Measurements from ENCODE around the gene HEXA.

HEXA gene

DNA sequence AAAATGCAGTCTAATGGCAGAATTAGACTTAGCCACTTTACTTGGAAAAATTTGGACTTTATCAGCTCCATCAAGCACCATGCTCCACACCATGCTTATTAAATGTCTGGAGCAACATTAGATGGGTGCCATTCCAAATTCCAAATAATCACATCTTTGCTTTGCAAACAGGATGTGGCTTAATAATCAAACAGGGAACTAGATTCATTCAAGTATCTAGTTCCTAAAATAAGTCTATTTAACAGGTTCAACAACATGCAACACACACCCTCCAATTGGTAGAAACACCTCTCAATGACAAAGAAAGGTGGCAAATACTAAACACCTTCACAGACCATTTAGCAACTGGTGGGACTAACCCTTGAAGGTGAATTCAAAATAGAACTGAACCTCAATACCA is 3.5 kb downstream of the HEXA start:
- H3K9ac ChIP-seq = no peak overlapping the region
- no peaks in the 10 kb centered on the region for H4K20me1 ChIP-seq (ENCODE audit: insufficient read depth)
- H3K27ac ChIP-seq = no peak overlapping the region
- no peak overlapping the region for H3K4me2 ChIP-seq
- H3K27me3 ChIP-seq (ENCODE audit: insufficient read depth, low read depth) = no peaks in the 10 kb centered on the region
- 0 out of 2 replicates have a peak, but pooled peaks cover 3% of the 10 kb centered on the region for H3K36me3 ChIP-seq (ENCODE audit: insufficient read depth)
- TF ChIP-seq, protein P1, sequence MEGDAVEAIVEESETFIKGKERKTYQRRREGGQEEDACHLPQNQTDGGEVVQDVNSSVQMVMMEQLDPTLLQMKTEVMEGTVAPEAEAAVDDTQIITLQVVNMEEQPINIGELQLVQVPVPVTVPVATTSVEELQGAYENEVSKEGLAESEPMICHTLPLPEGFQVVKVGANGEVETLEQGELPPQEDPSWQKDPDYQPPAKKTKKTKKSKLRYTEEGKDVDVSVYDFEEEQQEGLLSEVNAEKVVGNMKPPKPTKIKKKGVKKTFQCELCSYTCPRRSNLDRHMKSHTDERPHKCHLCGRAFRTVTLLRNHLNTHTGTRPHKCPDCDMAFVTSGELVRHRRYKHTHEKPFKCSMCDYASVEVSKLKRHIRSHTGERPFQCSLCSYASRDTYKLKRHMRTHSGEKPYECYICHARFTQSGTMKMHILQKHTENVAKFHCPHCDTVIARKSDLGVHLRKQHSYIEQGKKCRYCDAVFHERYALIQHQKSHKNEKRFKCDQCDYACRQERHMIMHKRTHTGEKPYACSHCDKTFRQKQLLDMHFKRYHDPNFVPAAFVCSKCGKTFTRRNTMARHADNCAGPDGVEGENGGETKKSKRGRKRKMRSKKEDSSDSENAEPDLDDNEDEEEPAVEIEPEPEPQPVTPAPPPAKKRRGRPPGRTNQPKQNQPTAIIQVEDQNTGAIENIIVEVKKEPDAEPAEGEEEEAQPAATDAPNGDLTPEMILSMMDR (conservative IDR thresholded peaks at IDR 0.05; ENCODE audit: low read depth, low read length) = no peak
- H3K4me3 ChIP-seq (IDR thresholded peaks at IDR 0.05; ENCODE audit: insufficient read depth, low read depth, low read length) = no peak overlapping the region
- H3K4me1 ChIP-seq (ENCODE audit: low read depth, poor library complexity, severe bottlenecking) = peaks cover 16% of the 10 kb centered on the region
- peaks cover 19% of the 10 kb centered on the region for H3K79me2 ChIP-seq (ENCODE audit: insufficient read depth, low read depth)
- H2AFZ ChIP-seq (ENCODE audit: low read depth) = no peak overlapping the region

DNA sequence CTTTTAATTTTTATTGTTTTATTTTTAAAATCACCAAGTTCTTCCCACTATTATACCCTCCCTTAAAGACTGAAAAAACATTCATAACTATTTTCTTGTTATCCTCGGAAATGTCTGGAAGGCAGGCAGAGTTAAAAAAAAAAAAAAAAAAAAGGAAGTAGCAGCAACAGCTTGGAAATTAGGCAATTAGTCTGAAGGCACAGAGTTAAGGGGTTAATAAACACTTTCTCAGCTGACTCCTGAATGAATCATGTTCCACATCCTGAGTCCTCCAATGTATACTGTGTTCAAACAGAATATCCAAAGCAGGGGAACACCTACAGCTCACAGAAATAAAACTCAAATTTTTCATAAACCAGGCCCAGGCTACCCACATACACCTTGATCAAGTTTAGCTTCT is 5.8 kb downstream of the HEXA start:
- TF ChIP-seq, protein P1 (conservative IDR thresholded peaks at IDR 0.05; ENCODE audit: low read depth, low read length) = no peak
- Histone ChIP-seq H3K36me3 (ENCODE audit: insufficient read depth) (0 out of 2 replicates have a peak, but pooled peaks cover 3% of the 10 kb centered on the region), H4K20me1 (ENCODE audit: insufficient read depth) (no peaks in the 10 kb centered on the region), H3K27me3 (ENCODE audit: insufficient read depth, low read depth) (no peaks in the 10 kb centered on the region), H3K4me2 (no peak overlapping the region), H2AFZ (ENCODE audit: low read depth) (no peak overlapping the region), H3K9ac (no peak overlapping the region), H3K79me2 (ENCODE audit: insufficient read depth, low read depth) (peaks cover 11% of the 10 kb centered on the region), H3K27ac (no peak overlapping the region), H3K4me1 (ENCODE audit: low read depth, poor library complexity, severe bottlenecking) (peaks cover 5% of the 10 kb centered on the region), H3K4me3 (IDR thresholded peaks at IDR 0.05; ENCODE audit: insufficient read depth, low read depth, low read length) (no peak overlapping the region)

DNA sequence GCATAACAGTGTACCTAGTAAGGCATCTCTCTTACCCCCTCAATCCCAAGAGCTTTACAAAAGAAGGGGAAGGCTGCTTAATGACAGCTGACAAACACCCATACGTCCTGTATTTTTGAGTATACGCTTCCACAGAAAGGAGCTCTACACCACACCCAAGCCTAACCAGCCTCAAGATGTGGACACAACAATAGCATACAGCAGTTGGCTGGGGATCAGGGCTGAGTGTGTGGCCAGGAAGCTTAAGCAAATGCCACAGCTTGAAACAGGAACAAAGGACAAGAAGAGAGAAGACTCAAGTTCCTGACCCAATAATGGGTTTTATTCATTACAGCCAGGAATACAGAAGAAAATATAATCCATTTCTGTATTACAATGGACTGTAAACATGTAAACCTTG is 6.9 kb downstream of the HEXA start:
- H3K27me3 ChIP-seq (ENCODE audit: insufficient read depth, low read depth) = no peaks in the 10 kb centered on the region
- no peak overlapping the region for H3K4me3 ChIP-seq (IDR thresholded peaks at IDR 0.05; ENCODE audit: insufficient read depth, low read depth, low read length)
- H3K4me1 ChIP-seq (ENCODE audit: low read depth, poor library complexity, severe bottlenecking) = no peaks in the 10 kb centered on the region
- 0 out of 2 replicates have a peak, but pooled peaks cover 3% of the 10 kb centered on the region for H3K36me3 ChIP-seq (ENCODE audit: insufficient read depth)
- H4K20me1 ChIP-seq (ENCODE audit: insufficient read depth) = no peaks in the 10 kb centered on the region
- H3K4me2 ChIP-seq = no peak overlapping the region
- TF ChIP-seq, protein P1 (conservative IDR thresholded peaks at IDR 0.05; ENCODE audit: low read depth, low read length) = no peak
- 0 out of 2 replicates have a peak, but pooled peaks cover 6% of the 10 kb centered on the region for H3K79me2 ChIP-seq (ENCODE audit: insufficient read depth, low read depth)
- no peak overlapping the region for H3K27ac ChIP-seq
- no peak overlapping the region for H3K9ac ChIP-seq
- no peak overlapping the region for H2AFZ ChIP-seq (ENCODE audit: low read depth)

DNA sequence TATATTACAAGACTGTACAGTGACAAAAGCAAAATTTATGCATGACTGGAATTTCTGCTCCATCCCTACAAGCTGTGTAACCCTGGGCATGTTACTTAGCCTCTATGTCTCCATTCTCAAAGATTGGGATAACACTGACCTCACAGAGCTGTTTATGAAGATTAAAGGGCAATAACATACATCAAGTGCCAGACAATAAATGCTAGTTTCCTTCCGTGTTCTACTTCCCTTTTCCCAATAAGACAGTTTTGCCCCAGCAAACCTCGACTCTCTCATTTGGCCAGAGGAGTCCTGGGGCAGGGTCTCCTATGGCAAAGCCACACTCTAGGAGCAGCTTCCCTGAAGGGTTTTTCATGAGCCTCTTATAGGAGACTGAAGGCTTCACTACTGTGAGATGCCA is 7.5 kb downstream of the HEXA start:
- TF ChIP-seq, protein P1 (conservative IDR thresholded peaks at IDR 0.05; ENCODE audit: low read depth, low read length) = no peak
- H3K4me2 ChIP-seq = no peak overlapping the region
- H3K27ac ChIP-seq = no peak overlapping the region
- no peak overlapping the region for H3K9ac ChIP-seq
- no peak overlapping the region for H2AFZ ChIP-seq (ENCODE audit: low read depth)
- no peaks in the 10 kb centered on the region for H4K20me1 ChIP-seq (ENCODE audit: insufficient read depth)
- no peak overlapping the region for H3K4me3 ChIP-seq (IDR thresholded peaks at IDR 0.05; ENCODE audit: insufficient read depth, low read depth, low read length)
- 0 out of 2 replicates have a peak, but pooled peaks cover 3% of the 10 kb centered on the region for H3K36me3 ChIP-seq (ENCODE audit: insufficient read depth)
- no peaks in the 10 kb centered on the region for H3K4me1 ChIP-seq (ENCODE audit: low read depth, poor library complexity, severe bottlenecking)
- H3K79me2 ChIP-seq (ENCODE audit: insufficient read depth, low read depth) = 0 out of 2 replicates have a peak, but pooled peaks cover 4% of the 10 kb centered on the region
- H3K27me3 ChIP-seq (ENCODE audit: insufficient read depth, low read depth) = no peaks in the 10 kb centered on the region

Measured in KMS-11 (cell line).